Hindlimb muscle (tissue), 1 donor: ENCODE measurements around the gene CD70. TPM values are rescaled to one million over a fixed set of nuclear protein-coding genes. Genes with fewer than 3 reads are reported as not detected.
"Not testable (repeated sequence)": the region's sequence is repeated elsewhere in the genome, so short reads cannot be mapped to it uniquely, and the experiment has no call there.

Source experiments
- DNase-seq: peaks from one replicate; pipeline ENCODE4 v3.0.0-alpha.2; 2013
- polyA plus RNA-seq: library from polyadenylated mRNA; unstranded; fragments of 120-200 nt; gene quantifications from one replicate; pipeline ENCODE4 v1.2.1, GENCODE V29; 2013; ENCODE audit not compliant: insufficient read length

The CD70 gene
- polyA plus RNA-seq, 1 donor: not detected

DNA sequence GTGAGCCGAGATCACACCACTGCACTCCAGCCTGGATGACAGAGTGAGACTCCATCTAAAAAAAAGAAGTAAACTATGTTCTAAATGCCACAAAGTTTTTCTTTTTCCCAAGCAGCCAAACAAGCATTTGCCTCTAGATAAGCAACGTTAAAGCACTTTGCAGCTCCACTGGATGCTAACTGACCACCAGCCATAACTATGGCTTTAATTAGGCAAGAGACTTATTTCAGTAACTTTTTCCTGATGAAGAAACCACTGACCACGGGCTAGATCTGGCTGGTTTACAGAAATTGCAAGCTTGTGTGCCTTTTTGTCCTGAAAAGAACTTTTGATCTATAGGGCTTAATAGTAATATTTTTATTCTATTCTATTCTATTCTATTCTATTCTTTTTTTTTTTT, 22.1 kb downstream of the CD70 start:
- no peak for DNase-seq

DNA sequence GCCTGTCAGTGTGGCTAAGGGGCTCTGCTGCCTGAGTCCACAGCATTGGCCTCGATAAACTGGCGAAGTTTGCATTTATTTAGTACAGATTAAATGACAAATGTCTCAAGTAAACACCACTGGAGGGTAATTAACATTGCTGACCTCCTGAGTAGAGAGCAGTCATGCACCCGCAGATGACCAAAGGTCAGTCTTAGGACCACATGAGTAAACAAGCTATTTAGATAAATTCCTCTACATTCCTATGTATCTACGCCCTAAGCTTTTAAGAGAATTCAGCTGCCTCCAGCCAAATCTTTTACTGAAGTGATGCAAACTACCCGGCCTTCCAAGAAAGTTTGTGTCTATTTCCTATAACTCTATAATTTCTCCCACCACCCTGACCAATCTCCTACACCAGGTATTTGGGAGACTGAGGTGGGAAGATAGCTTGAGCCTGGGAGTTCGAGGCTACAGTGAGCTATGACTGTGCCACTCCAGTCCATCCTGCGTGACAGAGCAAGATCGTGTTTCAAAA, 22.9 kb downstream of the CD70 start:
- no peak for DNase-seq

DNA sequence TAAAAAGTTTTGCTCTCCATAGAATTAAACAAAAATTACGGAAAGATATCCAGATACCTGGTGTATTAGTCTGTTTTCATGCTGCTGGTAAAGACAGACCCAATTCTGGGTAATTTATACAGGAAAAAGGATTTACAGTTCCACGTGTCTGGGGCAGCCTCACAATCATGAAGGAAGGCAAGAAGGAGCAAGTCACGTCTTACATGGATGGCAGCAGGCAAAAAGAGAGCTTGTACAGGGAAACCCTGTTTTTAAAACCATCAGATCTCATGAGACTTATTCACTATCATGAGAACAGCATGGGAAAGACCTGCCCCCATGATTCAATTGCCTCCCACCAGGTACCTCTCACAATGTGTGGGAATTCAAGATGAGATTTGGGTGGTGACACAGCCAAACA, 24.2 kb downstream of the CD70 start:
- not testable (repeated sequence) for DNase-seq

DNA sequence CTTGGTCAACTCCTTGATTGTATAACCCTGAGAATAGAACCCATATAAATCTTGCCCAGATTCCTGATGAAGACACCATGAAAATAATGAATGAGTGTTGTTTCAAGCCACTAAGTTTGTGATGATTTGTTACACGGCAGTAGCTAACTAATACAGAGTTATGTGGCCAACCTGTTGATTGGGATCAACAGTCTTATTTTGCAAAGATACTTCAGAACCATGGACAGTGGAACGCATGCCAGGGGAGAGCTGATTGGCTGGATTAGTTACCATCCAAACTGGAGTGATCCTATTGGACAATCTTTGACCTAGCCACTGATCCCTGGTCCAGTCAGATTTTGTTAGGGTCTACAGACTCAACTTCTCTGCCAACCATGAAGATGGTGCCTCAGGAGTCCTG, 26.6 kb downstream of the CD70 start:
- DNase-seq: no peak

DNA sequence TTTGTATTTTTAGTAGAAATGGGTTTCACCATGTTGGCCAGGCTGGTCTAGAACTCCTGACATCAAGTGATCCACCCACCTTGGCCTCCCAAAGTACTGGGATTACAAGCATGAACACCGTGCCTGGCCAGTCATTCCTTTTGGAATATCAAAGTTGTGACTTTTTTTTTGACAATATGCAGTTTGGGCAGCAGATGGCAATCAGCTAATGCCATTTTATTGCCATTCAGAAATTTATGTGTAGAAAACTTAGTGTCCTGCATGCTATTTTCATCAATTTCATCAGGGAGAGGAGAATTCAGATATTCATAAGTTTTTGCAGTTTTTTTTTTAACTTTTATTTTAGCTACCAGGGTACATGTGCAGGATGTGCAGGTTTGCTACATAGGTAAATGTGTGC, 28.5 kb downstream of the CD70 start:
- DNase-seq: not testable (repeated sequence)

DNA sequence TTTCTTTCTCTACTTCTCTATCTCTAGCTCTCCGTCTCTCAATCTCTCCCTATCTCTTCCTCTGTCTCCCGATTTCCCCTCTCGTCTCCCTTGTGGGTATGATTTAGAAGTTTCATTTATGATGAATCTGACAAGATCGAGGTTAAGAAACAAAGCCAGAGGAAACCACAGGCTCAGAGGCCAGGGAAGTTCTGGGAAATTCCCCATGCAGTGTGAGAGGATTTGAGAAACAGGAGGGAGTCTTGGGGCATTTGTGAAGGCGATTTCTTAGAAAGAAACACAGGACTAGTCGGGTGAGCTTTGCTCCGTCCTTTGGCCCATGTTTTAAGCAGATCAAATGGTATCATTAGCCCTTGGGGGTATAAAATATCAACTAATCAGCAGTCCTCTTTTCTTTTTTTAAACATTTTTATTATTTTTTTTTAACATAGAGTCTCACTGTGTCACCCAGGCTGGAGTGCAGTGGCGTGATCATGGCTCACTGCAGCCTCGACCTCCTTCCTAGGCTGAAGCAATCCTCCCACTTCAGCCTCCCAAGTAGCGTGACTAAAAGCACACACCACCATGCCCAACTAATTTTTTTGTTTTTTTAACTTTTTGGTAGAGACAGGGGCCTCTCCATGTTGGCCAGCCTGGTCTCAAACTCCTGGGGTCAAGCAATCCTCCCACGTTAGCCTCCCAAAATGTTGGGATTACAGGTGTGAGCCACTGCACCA, 34.3 kb downstream of the CD70 start:
- no peak for DNase-seq

DNA sequence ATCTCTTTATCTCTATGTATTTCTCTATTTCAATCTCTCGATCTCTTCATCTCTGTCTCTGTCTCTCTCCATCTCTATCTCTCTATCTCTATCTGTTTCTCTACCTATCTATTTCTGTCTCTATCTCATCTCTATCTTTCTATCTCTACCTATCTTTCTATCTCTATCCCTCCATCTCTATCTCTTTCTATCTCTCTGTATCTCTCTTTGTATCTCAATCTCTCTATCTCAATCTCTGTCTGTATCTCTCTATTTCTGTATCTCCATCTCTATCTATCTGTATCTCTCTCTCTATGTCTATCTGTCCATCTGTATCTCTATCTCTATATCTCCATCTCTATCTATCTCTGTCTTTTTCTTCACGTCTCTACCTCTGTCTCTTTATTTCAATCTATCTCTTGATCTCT, 34.9 kb downstream of the CD70 start:
- no peak for DNase-seq

DNA sequence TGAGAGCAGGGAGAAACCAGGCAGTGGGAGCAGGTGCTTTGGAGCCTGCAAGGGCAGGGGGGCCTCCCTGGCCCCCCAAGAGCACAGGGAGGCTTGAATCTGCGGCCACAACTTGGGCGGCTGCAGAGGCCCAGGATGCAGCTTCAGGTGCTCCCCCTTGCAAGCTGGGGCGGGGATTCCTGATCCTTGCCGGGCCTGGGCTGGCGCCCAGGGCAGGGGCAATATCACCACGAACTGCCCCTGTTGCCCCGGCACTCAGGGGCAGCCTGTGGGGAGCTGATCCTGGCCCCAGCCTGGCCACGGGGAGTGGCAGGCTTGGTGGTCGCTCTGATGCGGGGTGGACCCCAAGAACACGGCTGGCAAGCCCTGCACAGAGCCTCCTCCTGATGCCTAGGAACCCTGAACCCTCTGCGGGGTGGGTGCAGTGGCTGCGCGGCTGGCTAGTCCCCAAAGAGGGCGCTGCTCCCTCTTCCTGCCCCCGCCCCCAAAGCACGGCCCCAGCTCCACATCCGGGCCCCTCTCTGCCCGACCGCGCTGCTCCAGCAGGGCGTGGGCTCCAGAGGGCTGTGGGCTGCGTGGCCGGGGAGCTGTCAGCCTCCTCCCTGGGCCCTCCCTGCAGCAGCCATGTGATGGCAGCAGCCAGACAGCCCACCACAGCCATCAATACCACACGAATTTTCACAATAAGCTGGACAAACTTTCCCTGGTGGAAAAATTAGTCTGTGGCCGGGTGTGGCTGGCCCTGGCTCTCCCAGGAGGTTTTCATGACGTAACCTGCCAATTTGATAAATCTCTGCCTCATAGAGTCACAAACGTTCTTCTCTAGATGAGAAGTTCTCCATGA, 39.1 kb downstream of the CD70 start:
- no peak for DNase-seq

DNA sequence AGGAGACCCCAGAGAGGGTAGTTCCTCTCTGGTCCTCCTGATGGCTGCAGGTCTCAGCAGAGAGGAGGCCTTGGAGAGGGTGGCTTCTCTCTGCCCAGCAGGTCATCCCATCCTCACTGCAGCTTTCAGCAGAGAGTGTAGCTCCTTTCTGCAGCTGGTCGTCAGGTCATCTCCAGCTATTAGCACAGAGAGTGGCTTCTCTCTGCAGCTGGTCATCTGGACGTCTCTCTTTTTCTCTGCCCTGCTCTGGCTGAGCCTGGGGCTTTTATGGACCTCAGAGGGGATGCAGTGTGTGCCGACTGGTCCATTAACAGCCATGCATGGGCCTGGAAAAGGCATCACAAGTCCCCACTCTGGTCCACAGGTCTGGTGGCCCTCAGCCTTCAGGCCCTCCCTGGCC, 39.9 kb downstream of the CD70 start:
- DNase-seq: no peak

DNA sequence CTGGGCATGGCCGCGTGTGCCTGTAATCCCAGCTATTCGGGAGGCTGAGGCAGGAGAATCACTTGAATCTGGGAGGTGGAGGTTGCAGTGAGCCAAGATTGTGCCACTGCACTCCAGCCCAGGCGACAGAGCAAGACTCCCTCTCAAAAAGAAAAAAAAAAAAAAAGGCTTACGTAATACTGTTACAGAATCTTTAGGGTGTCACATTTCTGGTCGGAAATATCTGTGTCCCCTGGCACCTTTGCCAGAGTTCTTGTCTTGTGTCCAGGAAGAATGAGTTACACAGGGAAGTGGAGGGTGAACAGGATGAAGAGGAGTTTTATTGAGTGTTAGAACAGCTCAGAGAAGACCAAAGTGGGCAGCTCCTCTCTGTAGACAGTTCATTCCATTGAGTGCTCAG, 40.3 kb downstream of the CD70 start:
- DNase-seq: not testable (repeated sequence)

DNA sequence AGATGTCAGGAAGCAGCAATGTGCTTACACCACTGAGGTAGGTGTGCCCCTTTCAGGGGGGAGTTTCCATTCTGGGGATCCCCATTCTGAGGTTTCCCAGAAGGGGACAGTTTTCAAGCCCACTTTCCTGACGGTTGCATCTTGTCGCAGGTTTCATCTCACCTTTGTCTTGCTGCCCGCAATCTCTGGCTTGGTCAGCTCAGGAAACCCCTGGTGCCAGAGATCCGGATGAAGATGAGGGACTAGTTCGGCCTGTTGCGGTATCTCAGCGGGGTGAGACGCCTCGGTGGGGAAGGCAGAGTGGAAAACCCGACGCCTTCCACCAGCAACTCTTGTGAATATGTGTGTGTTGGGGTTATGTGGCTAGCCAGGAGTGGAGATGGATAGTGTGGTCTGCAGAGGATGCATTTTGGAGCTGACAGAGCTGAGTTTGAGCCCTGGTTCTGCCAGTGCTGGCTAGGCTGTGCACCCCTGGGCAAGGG, 47.0 kb downstream of the CD70 start:
- DNase-seq: no peak

DNA sequence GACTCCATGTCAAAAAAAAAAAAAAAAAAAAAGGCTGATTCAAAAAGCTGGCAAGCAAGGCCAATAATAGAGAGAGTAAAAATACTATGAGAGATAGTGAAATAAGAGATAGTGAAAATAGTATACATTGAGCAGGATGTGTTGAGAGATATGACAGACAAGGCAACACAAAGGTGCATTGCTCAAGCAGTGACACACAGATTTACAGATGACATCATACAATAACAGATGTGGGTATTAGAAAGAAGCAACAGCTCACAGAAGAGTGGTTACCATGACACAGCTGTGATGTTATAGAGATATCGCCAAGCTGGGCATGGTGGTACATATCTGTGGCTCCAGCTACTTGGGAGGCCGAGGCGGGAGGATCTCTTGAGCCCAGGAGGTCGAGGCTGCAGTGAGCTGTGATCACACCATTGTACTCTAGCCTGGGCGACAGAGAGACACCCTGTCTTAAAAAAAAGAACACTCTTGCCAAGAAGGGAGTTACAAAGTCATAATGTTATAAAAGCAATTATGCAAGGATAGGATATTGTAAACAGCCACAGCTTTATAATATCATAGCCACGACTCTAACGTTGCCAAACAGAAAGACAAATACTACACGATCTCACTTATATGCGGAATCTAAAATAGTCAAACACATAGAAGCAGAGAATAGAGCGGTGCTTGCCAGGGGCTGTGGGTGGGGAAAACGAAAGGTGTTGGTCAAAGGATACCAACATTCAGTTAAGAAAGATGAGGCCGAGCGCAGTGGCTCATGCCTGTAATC, 49.8 kb downstream of the CD70 start:
- no peak for DNase-seq

DNA sequence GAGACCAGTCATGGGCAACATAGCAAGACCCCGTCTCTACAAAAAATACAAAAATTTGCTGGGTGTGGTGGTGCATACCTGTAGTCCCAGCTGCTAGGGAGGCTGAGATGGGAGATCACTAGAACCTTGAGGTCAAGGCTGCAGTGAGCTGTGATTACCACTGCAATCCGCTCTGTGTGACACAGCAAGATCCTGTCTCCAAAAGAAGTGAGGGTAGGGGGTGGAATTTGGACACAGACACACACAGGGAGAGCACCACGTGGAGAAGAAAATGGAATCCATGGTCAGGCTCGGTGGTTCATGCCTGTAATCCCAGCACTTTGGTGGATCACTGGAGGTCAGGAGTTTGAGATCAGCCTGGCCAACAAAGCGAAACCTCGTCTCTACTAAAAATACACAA, 51.4 kb downstream of the CD70 start:
- DNase-seq: no peak

Other genes starting within 250 kb of the CD70 start
- 63.1 TPM for gene CLPP, start 229.6 kb downstream of the CD70 start, polyA plus RNA-seq
- 114 TPM for gene ALKBH7, start 218.4 kb downstream of the CD70 start, polyA plus RNA-seq
- 0.80 TPM for gene PSPN, start 215.2 kb downstream of the CD70 start, polyA plus RNA-seq
- gene GTF2F1, start 198.0 kb downstream of the CD70 start, polyA plus RNA-seq: 76.4 TPM
- gene KHSRP, start 166.3 kb downstream of the CD70 start, polyA plus RNA-seq: 213 TPM
- 0.41 TPM for gene SLC25A41, start 157.4 kb downstream of the CD70 start, polyA plus RNA-seq
- gene SLC25A23, start 131.4 kb downstream of the CD70 start, polyA plus RNA-seq: 35.8 TPM
- 0.18 TPM for gene CRB3, start 126.9 kb downstream of the CD70 start, polyA plus RNA-seq
- 1.2 TPM for gene DENND1C, start 109.4 kb downstream of the CD70 start, polyA plus RNA-seq
- 0.49 TPM for gene TUBB4A, start 88.8 kb downstream of the CD70 start, polyA plus RNA-seq
- gene TNFSF9, start 60.1 kb downstream of the CD70 start, polyA plus RNA-seq: 0.58 TPM
- 0.26 TPM for gene TNFSF14, start 79.0 kb upstream of the CD70 start, polyA plus RNA-seq
- 60.1 TPM for gene C3, start 129.5 kb upstream of the CD70 start, polyA plus RNA-seq
- 33.7 TPM for gene GPR108, start 146.4 kb upstream of the CD70 start, polyA plus RNA-seq
- 61.3 TPM for gene TRIP10, start 148.5 kb upstream of the CD70 start, polyA plus RNA-seq
- gene SH2D3A, start 176.3 kb upstream of the CD70 start, polyA plus RNA-seq: 1.4 TPM
- gene VAV1, start 181.6 kb upstream of the CD70 start, polyA plus RNA-seq: 3.1 TPM